PC-9 (cell line): ENCODE results near the gene NXN.

Experiments used
- EZH2 ChIP-seq: fragments of 200-600 bp; sonication (generic); IDR thresholded peaks from 2 replicates; pipeline ENCODE4 v1.8.0; 2017; ENCODE audit warnings: antibody characterized with exemption, low read depth
- TF ChIP-seq, protein P1 (sequence below): fragments of 200-600 bp; sonication (generic); conservative IDR thresholded peaks from 2 replicates; pipeline ENCODE4 v1.6.1; 2017; ENCODE audit warnings: mixed run types, antibody characterized with exemption, mild to moderate bottlenecking, moderate library complexity

DNA sequence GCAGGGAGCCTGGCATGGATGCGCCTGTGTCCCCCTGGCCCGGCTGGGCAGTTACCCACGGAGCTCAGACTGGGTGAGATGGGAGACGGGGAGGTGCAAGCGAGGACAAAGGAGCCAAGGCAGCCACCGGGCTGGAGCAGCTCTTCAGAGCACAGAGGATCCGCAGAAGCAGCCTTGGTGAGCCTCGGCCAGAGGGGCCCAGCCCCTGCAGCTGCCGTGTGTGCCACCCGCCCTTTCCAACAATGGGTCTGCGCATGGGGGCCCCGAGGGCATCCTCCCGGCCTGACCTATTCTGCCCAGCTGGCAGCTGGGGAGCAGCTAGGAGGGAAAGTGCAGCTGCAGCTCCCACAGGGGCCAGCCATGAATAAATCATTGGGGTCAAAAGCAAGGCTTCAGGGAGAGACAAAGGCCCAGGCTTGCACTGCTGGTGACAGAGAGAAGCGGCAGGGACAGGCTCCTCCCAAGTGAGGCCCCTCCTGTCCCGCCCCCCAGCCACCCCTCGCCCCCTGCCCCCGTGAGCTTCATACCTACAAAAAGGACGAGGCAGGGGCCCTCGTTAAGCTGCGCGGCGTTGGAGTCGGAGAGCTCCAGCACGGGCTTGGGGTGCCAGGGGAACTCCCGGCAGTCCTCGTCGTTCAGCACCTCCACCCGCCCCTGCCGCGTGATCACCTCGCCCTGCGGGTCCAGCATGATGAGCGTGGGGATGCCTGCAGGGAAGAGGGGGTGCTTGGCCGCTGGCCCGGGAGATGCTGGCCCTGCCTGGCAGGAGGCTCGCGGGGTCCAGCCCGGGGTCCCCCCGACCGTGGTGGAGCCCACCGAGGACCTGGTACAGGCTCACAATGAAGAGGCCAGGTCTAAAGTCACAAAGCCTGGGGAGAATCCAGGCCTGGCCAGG lies 174.8 kb downstream of the NXN start:
- TF ChIP-seq, protein P1, sequence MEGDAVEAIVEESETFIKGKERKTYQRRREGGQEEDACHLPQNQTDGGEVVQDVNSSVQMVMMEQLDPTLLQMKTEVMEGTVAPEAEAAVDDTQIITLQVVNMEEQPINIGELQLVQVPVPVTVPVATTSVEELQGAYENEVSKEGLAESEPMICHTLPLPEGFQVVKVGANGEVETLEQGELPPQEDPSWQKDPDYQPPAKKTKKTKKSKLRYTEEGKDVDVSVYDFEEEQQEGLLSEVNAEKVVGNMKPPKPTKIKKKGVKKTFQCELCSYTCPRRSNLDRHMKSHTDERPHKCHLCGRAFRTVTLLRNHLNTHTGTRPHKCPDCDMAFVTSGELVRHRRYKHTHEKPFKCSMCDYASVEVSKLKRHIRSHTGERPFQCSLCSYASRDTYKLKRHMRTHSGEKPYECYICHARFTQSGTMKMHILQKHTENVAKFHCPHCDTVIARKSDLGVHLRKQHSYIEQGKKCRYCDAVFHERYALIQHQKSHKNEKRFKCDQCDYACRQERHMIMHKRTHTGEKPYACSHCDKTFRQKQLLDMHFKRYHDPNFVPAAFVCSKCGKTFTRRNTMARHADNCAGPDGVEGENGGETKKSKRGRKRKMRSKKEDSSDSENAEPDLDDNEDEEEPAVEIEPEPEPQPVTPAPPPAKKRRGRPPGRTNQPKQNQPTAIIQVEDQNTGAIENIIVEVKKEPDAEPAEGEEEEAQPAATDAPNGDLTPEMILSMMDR: no peak
- TF ChIP-seq EZH2: no peak
